Stomach (tissue), 4 donors: Measurements from ENCODE around the gene CD1B.

Experiments
- CTCF ChIP-seq, 7 experiments: fragments of 450-650 bp in 4 of 7; fragments of 200-600 bp in 3 of 7; sonication (generic) in 3 of 7; IDR thresholded peaks; one replicate each; pipeline ENCODE4 v1.5.1; 2016 to 2019; ENCODE audit warnings: antibody characterized with exemption in 7 of 7, control low read depth in 2 of 7, mild to moderate bottlenecking in 1 of 7
- EP300 ChIP-seq: sonication (generic); formaldehyde crosslinking; IDR thresholded peaks from one replicate; pipeline ENCODE4 v1.6.1; 2017; ENCODE audit warnings: antibody characterized with exemption
- POLR2A ChIP-seq, 4 donors: fragments of 450-650 bp; IDR thresholded peaks; one replicate each; pipeline ENCODE4 v1.6.1; 2016; ENCODE audit warnings: antibody characterized with exemption in 4 of 4, control low read depth in 2 of 4, mild to moderate bottlenecking in 1 of 4, moderate library complexity in 1 of 4
- POLR2AphosphoS5 ChIP-seq, 3 donors: sonication (generic); formaldehyde crosslinking; IDR thresholded peaks; one replicate each; pipeline ENCODE4 v1.6.1; 2016; ENCODE audit warnings: antibody characterized with exemption in 3 of 3

DNA sequence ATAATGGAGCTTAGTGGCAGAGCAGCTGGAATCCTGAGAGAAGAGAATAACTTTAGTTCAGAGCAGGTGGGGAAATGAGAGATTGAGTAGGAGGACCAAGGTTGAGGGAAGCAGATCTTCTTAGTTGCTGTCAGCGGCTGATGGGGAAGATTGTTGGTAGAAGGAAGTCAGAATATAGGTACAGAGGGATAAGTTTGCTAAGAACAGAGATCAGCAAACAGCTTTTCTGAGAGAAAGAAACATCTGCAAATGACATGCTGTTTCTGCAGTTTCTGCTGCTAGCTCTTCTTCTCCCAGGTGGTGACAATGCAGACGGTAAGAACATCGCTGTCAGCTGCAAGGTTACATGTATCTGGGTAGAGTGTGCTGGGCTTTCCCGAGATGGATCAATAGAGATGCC lies 41.5 kb downstream of the CD1B start, which contains the start of gene CD1C:
- TF ChIP-seq CTCF (IDR thresholded peaks at IDR 0.05) (no peak), POLR2A (IDR thresholded peaks at IDR 0.05) (no peak), POLR2AphosphoS5 (IDR thresholded peaks at IDR 0.05) (no peak), EP300 (no peak)
